NK-92 (cell line): Measurements from ENCODE around the gene SEPTIN2.
"Not testable (repeated sequence)": the region's sequence is repeated elsewhere in the genome, so short reads cannot be mapped to it uniquely, and the experiment has no call there.

Source experiments
- DNase-seq: peaks from one replicate; lab custom pipeline; 2025; ENCODE audit not compliant: unreplicated experiment; lab: John Stamatoyannopoulos, UW

Gene SEPTIN2

DNA sequence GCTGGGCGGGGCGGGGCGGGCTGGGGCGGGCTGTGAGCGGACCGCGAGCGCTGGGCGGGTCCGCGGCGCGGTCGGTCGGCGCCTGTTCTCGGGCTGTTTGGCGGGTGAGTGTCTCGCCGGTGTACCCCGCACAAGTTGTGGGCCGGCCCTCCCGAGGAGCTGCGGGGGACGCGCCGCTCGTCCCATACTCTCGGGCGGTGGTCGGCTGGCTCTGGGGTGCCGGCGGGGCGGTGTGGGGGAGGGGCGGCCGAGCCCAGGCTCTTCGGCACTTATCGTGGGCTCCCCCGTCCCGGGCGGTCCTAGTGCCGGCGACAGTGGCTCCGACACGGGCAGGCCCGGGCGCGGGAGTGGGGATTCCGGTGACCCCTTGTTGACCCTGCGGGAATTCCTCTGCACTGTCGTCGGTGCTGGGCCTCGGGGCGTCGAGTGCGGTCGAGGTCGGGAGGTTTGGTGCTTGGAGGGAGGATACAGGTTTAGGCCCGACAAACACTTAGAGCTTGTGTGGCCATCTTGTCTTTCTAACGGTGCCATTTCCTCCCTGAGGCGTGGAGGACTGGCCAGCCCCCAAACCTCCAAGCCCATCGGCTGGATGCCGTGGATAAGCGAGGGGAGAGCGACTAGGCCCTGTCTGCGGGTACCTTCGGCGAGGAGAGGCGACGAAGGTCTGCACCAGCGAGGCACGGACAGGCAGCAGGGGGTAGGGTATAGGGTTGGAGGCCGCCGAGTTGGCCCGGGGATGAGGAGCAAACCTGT is at the start of gene SEPTIN2:
Gene SEPTIN2 (plus strand): TSS at position 47 of the 753 bp plus-strand sequence. CDS start 8,308 bp downstream, outside the sequence.
- DNase-seq, result no peak

DNA sequence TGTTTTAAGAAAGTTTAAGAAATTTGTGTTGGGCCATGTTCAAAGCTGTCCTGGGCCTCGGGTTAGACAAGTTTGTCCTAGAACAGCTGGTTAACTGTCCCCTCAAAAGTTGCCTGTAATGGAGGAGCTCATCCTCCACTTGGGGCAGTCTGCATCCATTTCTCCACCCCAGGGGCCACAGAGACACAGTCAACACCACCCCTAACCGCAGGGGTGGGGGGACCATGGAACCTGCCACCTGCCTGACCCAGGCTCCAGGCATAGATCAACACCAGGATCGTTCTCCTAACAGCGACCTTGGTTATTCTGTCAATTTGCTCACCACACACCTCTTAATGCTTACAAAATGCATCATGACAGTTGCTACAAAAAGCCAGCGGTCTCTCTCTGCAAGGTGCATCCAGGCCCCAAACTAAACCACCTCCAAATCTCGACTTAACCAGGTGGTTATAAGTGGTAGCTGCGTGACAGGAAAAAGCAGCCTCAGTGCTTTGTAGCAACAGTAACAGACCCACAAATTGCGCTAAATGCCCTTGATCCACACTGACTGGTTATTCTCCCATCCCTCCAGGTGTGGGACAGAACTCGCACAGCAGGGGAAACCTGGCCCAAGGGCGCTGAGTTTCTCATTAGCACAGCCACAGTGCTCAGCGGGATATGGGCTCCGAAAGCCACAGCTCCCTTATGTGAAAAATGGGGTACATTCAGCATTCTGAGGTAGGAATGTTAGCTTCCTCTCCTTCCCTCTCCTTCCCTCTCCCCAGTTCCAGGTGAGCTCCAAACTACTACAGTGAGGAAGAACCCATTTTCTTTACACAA is 48.3 kb upstream of the SEPTIN2 start:
- no peak for DNase-seq

DNA sequence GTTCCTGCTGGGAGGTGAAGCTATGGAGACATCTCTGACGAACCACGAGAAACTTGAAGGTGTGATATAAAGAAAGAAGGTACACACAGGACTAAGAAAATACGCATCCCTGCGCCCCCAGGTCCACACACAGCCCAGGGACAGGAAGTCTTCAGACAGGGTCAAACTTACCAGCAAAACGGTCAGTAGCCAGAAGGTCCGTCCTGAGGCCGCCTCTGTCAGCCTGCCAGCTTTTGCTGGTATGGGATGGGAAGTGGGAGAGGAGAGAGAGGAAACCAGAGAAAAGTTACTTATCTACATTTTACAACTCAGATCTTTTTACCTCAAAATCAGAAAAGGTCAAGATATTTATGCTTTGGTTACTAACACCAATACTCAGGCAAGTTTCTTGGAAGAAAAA is 47.4 kb upstream of the SEPTIN2 start:
- DNase-seq, result no peak

DNA sequence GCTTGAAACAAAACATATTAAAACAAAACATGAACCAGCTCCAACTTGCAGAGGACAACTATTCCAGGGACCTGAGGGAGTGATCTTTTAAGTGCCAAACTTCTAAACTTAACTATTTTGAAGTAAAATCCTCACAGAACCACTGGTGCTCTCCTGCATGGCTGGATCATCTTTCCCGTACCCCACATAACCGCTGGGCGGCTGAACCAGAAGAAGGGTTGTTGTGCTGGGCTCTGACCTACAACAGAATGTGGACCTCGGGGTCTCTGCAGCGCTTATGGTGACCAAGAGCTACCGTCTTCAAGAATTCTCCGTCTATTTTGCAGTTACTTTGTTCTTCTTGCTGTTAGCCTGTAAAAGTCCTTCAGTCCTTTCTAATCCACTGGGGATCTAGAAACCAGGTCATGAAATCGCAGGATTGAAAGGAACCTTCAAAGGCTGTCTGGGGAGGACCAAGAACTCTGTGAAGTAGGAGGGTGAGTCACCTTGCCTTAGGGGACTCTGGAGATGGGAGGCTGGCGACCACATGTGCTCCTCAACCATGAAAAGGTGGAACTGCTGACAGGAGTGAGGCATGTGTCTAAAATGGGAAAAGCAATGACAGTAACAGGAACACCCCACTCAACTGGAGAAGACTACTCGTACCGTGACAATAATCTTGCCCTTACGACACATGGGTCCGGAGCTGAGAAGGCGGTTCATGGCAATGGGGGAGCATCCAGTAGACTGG is 46.8 kb upstream of the SEPTIN2 start:
- no peak for DNase-seq

DNA sequence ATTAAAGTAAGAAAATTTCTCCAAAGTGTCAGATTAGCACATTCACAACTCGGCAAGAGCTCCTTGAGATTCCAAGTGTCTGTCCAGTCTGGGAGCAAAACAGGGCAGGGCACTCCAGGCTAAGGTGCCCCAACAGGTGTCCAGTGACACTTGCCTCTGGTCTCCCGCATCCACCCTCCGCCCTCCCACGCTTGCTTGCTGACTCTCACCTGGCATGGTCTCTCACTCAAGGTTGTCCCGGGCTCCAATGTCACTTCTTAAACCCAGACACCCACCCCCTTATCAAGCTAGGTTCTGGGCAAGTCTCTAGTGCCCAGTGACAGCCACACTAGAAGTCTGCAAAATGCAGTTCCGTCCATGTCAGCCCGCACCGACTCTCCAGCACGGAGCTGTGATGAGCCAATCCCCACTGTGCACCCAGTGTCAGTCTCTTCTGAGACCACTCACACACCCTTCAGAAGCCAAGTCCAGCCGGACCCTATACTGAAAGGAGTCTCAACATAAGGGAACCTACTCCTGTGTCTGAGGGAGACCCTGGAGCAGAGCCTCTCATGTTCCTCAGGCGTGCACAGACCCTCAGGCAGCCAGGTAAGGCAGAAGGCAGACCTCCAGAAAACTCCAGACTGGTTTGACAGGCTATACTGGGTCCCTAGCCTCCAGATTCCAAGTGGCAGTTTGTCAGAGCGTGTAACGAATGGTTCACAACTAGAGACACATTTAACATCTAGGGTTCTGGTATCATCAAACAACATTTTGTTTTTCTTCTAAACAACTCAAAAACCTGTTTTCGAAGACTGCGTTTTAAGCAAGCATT is 45.8 kb upstream of the SEPTIN2 start:
- DNase-seq, result no peak

DNA sequence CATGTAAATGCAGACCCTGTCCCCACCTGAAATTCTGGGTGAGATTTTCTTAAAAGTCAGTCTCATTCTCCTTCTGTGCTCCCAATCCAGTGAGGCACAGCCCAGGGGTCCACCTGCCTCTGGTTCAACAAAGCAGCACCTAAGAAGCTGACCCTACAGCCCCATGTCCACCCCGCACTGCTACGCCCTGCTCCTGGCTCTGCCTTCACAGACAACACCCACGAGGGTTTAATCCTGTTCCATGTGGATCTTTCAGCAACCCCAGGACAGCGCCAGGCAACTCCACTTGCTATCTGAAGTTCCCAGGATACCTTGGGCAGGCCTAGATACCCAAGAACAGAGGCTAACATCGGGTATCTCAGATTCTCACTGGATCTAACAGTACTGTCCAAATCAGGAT is 45.2 kb upstream of the SEPTIN2 start:
- no peak for DNase-seq

DNA sequence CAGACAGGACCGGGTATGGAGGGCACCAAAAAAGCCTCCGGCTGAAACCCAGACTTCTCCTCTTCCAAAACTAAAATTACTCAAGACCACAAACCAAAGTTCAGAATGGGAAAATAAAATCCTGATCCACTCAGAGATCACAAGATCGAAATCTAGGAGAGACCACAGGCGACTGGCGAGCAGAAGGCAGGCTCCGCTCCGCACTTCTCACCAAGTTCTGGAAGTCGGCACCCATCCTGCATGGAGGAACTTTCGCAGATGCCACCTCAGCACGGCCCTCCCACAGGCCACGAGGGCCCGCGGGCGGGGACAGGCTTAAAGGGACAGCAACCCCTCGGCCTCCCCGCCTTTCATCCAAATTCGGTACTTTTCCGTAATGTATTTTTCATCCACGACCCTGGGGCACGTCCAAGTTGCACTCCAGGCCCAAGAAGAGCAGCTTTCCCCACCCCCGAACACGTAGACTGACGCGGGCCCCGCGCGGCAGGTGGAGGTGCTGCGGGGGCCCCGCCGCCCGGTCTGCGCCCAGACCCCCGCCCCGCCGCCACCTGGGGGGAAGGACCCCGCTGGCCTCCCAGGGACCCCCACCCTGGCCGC is 43.9 kb upstream of the SEPTIN2 start:
- no peak for DNase-seq

DNA sequence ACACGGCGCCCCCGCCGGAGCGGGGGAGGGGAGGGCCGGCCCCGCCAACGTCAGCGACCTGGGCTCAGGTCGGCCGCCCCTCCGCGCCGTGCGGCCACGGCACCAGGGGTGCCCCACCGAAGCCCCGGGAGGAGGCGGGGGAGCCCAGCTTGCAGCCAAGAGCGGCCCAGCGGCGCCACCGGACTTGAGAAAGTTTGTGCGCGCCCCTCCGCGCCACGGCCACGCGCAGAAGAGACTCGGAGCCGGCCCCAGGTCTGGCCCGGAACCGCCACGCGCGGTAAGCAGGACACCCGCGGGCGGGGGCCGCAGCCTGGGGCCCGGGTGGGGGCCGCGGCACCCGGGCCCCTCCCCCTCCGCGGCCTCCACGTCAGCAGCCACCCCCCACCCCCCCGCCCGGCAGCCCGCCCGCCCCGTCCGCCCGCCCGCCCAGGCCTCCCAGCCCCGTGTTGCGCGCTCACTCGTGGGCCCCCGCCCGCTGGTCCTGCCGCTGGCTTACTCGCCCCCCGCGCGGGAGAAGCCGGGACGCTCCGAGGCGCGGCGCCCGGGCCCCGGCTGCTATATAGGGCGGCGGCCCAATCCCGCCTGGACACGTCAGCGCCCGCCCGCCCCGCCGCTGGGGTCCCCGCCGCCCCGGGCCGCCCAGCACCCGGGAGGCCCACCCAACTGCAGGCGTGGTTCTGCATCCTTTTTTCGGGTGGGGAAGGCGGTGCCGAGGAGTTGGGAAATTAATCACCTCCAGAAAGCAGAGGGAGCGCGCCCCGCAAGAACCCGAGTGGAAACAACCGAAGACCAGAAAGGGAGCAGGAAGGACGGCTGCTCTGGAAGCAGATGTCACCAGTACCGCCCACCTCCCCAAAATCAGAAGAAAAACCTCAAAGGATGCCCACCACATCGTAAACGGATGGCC is 43.2 kb upstream of the SEPTIN2 start:
- no peak for DNase-seq

DNA sequence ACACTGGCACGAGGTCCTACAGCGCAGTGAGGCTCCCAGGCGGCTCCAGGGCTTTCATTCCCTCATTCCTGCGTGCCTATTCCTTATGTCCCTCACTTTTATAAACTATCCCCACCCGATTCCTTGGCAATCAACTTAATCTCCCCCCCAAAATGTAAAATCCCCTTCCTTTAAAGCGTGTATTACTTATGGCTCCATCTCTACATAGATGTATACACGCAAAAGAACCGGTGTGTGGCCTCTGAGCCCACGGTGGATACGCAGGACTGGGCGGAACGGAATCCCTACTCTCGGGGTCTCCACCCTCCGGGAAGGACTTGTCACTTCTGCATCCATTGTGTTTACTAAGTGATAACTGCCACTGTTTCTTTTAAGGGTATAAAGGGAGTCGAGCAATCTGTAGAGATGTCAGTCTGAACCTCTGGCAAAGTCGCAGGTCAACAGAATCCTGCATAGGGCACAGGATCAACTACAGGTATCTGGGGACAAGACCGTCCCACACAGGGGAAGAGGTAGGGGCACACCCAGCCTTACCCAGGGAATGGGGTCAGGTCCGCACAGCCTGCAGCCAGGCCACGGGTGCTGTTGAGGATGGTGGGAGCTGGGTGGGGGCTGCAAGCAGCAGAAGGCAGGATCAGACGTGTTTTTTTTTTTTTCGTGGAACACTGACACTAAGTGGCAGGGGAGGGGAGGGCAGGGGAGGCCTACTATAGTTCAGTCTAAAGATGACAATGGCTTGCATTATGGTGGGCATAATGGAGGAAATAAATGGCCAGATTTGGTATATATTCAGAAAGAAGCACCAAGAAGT is 42.3 kb upstream of the SEPTIN2 start:
- no peak for DNase-seq

DNA sequence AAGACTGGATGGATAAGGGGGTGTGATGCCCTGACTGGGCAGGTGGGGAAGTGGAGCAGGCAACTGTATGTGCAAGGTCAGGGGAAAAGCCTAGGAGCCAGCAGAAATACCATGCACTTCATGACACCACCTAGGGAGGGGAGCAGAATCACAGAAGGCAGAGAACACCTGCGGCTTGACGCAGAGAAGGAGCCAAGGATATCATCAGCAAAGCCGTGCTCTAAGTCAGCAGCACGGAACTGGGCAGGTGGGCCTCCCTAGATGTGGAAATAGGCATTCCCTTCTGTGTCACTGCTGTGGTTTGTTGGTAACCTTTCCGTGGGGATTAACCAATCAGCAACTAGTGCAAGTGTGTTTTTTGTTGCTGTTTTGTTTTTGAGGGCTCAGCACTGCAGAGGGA is 41.6 kb upstream of the SEPTIN2 start:
- no peak for DNase-seq

DNA sequence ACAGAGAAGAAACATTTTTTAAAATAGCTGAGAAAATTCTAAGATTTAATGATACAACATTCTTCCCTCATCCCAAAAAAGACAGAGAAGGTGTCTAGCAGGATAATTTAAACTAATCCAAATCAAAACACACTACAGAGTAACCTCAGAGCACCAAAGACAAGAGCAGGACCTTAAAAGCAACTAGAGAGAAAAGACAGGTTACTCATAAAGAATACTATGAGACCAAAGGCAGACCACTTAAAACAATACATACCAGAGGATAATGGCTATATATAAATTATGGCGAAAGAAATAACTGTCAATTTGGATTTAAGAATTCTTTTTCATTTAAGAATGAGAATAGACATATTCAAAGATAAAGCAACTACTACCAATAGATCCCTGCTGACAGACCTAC is 40.2 kb upstream of the SEPTIN2 start:
- no peak for DNase-seq

DNA sequence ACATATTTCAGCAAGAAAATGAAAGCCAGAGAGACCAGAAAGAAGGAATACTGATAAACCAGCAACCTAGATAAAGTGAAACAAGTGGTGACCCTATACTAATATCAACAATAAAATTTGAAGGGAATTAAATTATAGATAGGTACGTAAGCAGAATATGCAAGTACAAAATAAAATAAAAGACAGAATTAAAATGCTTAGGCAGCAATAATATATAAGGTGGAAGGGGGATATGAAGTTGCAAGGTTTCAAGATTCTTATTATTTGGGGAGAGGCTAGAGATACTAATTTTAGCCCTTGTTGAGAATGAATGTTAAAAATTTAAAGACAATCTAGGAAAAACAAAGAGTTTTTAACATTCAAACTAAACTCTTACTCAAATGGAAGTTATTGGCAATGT is 39.8 kb upstream of the SEPTIN2 start:
- DNase-seq, result no peak

DNA sequence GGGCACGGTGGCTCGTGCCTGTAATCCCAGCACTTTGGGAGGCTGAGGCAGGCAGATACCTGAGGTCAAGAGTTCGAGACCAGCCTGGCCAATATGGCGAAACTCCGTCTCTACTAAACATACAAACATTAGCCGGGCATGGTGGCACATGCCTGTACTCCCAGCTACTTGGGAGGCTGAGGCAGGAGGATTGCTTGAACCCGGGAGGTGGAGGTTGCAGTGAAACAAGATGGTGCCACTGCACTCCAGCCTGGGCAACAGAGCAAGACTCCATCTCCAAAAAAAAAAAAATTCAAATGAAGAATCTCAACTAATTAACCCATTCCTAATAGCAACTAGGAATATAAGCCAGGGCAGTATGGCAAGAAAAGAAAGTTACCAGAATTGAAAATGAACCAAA is 37.4 kb upstream of the SEPTIN2 start:
- DNase-seq, result not testable (repeated sequence)

DNA sequence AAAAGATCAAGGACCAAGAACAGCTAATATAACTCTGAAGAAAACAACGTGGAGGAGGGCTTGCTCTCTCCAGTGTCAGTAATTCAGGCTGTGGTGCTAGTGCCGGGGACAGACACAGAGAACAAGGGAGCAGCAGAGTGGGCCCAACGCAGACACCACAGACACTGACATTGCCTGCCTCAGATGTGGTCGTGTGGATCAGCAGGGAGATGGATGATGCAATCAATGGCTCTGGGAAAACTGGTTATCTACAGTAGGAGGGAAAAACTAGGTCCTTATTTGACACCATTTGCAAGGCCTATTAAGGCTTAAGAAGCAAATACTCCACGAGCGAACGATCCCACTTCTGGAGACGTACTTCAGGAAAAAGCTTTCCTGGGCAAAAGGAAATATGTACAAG is 36.3 kb upstream of the SEPTIN2 start:
- DNase-seq, result no peak

DNA sequence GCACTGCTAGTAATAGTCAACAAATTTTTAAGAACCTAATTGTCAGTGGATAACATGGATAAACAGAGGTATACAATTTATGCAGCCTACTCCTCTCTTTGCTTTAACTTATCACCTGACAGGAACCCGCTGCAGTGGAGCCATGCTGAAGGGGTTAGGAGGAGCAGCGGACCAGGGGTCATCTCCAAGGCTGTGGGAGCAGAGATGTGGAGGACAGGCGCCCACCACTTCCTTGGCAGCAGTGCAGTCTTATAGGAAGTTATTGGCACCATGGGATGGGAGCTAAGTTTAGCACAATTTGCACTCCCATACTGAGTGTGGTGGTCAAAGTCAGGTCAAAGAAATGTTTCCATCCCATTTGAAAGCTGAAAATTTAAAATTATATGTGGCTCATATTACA is 35.9 kb upstream of the SEPTIN2 start:
- no peak for DNase-seq

DNA sequence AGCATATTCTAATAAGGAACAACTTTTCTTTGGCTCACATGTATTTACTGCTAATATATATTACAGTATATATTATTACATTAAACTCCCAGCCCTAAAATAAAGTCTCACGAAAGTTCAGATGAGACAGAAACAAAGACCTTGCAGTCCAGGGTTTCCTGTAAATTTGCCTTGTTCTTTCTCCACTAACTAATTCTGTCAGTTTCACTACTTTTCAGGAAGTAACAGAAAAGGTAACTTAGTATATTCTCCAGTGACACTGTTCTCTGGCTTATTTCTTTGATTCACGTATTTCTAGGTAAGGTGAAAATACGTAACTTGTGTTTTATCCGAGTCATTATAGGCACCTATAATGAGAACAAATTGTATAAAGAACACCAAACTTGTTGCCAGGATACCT is 35.4 kb upstream of the SEPTIN2 start:
- DNase-seq, result no peak

DNA sequence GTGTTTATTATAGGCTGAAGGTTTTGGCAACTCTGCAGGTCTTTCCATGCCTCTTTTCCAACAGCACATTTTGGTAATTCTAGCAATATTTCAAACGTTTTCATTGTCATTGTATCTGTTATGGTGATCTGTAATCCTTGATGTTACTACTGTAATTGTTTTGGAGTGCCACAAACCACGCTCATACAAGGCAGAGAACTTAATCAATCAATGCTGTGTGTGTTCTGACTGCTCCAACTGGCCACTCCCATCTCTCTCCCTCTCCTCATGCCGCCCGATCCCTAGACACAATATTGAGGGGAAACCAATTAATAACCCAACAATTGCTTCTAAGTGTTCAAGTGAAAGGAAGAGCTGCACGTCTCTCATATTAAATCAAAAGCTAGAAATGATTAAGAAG is 33.2 kb upstream of the SEPTIN2 start:
- no peak for DNase-seq

DNA sequence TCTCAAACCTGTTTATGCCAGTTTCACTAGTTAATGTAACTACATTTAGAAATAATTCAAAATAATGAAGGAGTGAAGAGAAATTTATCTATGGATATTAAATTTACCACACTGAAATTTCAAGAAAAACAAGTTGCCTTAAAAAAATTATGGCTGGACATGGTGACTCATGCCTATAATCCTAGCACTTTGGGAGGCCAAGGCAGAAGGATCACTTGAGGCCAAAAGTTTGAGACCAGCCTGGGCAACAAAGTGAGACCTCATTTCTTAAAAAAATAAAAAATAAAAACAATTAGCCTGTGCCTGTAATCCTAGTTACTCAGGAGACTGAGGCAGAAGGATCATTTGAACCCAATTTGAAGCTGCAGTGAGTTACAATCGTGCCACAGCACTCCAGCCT is 30.1 kb upstream of the SEPTIN2 start:
- DNase-seq, result no peak
